GM19468 (cell line): Measurements from ENCODE around the gene ACTRT3.
"Not testable (repeated sequence)": the region's sequence is repeated elsewhere in the genome, so short reads cannot be mapped to it uniquely, and the experiment has no call there.

Experiments used
- ATAC-seq: cut with Tn5 transposase; IDR thresholded peaks from one replicate; pipeline ENCODE4 v1.9.1; 2021; ENCODE audit warnings: mild to moderate bottlenecking, moderate library complexity, moderate number of reproducible peaks; ENCODE audit not compliant: unreplicated experiment; ENCODE audit errors: extremely low read depth

The ACTRT3 gene

DNA sequence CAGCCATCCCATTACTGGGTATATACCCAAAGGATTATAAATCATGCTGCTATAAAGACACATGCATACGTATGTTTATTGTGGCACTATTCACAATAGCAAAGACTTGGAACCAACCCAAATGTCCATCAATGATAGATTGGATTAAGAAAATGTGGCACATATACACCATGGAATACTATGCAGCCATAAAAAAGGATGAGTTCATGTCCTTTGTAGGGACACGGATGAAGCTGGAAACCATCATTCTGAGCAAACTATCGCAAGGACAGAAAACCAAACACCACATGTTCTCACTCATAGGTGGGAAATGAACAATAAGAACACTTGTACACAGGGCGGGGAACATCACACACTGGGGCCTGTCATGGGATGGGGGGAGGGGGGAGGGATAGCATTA lies 50.9 kb downstream of the ACTRT3 start:
- not testable (repeated sequence) for ATAC-seq
